ENCODE results near the gene H1-8. TPM values are rescaled to one million over a fixed set of nuclear protein-coding genes. Genes with fewer than 3 reads are reported as not detected.

H1-8 gene
- total RNA-seq, 1 experiment from 2014 or later: not detected

GRCh38 chr3:129565902-129566301 lies 22.9 kb downstream of the H1-8 start:
- Histone ChIP-seq H4K91ac (ENCODE audit: insufficient read length, low read depth, low read length) (no peak overlapping the region), H3K56ac (ENCODE audit: insufficient read length, low read depth, low read length) (no peak overlapping the region), H3K23ac (ENCODE audit: insufficient read length, low read depth, low read length) (no peak overlapping the region), H2BK15ac (ENCODE audit: low read depth, low read length) (no peak overlapping the region), H3K23me2 (ENCODE audit: insufficient read length, low read depth, low read length, poor library complexity, severe bottlenecking) (no peaks in the 10 kb centered on the region), H2BK5ac (ENCODE audit: insufficient read length, low read length) (no peak overlapping the region), H4K20me1 (ENCODE audit: control insufficient read depth, insufficient read depth, insufficient read length) (no peaks in the 10 kb centered on the region), H3K4me2 (ENCODE audit: insufficient read depth, insufficient read length, low read length) (no peak overlapping the region), H3K4me1 (ENCODE audit: insufficient read depth, low read length) (no peaks in the 10 kb centered on the region), H3K27me3 (ENCODE audit: insufficient read depth, low read length) (no peaks in the 10 kb centered on the region), H3K9ac (ENCODE audit: extremely low read depth, insufficient read length, low read length) (no peak overlapping the region), H4K5ac (ENCODE audit: insufficient read length, low read depth, low read length) (no peak overlapping the region), H4K8ac (replicated peaks; ENCODE audit: insufficient read length, low read depth, low read length) (no peak overlapping the region), H3K18ac (ENCODE audit: insufficient read length, low read depth, low read length) (no peak overlapping the region), H3K9me3 (ENCODE audit: control insufficient read depth, low read depth, low read length) (no peaks in the 10 kb centered on the region), H3K79me2 (ENCODE audit: insufficient read depth, low read length) (no peaks in the 10 kb centered on the region), H2BK20ac (ENCODE audit: low read depth, low read length, poor library complexity, severe bottlenecking) (no peak overlapping the region), H3K14ac (ENCODE audit: insufficient read depth, low read length) (no peak overlapping the region), H2AK5ac (ENCODE audit: insufficient read length, low read length) (no peak overlapping the region), H3K4ac (ENCODE audit: low read depth, low read length) (no peak overlapping the region), H3K79me1 (ENCODE audit: insufficient read depth, low read depth, low read length, poor library complexity, severe bottlenecking) (no peaks in the 10 kb centered on the region), H2BK12ac (ENCODE audit: insufficient read length, low read depth, low read length) (no peak overlapping the region), H2BK120ac (ENCODE audit: low read depth, low read length, poor library complexity, severe bottlenecking) (no peak overlapping the region), H3T11ph (ENCODE audit: low read length) (no peak overlapping the region), H3K27ac (ENCODE audit: insufficient read length, low read depth, low read length) (no peak overlapping the region), H2AFZ (ENCODE audit: low read length) (no peak overlapping the region)
- no peak overlapping the region for H3K4me3 Mint-ChIP-seq
- H3K9me3 Mint-ChIP-seq: no peaks in the 10 kb centered on the region
- peaks cover 0 to 3% of the 10 kb centered on the region in 2 experiments; a peak in 2 of 4 replicates for H3K4me1 Mint-ChIP-seq
- no peak for DNase-seq
- TF ChIP-seq CTCF (conservative IDR thresholded peaks at IDR 0.05): no peak
- peaks cover 0 to 8% (median 0%) of the 10 kb centered on the region in 3 experiments; a peak in 3 of 7 replicates for H3K36me3 Mint-ChIP-seq (ENCODE audit: insufficient read depth in 1 of 3, low read depth in 3 of 3)
- no peak overlapping the region for H3K27ac Mint-ChIP-seq
- no CpG with 5 or more reads among the region's 7 CpGs for WGBS (ENCODE audit: extremely low coverage, insufficient read length, low lambda C conversion rate)
- no peaks in the 10 kb centered on the region for H3K27me3 Mint-ChIP-seq (ENCODE audit: low read depth)

Measured in H9 (cell line).